ENCODE data around the gene RAB11FIP2. TPM values are rescaled to one million over a fixed set of nuclear protein-coding genes. Genes with fewer than 3 reads are reported as not detected.
"Not testable (repeated sequence)": the region's sequence is repeated elsewhere in the genome, so short reads cannot be mapped to it uniquely, and the experiment has no call there.

Gene RAB11FIP2, protein sequence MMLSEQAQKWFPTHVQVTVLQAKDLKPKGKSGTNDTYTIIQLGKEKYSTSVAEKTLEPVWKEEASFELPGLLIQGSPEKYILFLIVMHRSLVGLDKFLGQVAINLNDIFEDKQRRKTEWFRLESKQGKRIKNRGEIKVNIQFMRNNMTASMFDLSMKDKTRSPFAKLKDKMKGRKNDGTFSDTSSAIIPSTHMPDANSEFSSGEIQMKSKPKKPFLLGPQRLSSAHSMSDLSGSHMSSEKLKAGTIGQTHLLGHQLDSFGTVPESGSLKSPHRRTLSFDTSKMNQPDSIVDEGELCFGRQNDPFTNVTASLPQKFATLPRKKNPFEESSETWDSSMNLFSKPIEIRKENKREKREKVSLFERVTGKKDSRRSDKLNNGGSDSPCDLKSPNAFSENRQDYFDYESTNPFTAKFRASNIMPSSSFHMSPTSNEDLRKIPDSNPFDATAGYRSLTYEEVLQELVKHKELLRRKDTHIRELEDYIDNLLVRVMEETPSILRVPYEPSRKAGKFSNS
- total RNA-seq = 12.3 and 14.5 TPM in 2 replicates

DNA sequence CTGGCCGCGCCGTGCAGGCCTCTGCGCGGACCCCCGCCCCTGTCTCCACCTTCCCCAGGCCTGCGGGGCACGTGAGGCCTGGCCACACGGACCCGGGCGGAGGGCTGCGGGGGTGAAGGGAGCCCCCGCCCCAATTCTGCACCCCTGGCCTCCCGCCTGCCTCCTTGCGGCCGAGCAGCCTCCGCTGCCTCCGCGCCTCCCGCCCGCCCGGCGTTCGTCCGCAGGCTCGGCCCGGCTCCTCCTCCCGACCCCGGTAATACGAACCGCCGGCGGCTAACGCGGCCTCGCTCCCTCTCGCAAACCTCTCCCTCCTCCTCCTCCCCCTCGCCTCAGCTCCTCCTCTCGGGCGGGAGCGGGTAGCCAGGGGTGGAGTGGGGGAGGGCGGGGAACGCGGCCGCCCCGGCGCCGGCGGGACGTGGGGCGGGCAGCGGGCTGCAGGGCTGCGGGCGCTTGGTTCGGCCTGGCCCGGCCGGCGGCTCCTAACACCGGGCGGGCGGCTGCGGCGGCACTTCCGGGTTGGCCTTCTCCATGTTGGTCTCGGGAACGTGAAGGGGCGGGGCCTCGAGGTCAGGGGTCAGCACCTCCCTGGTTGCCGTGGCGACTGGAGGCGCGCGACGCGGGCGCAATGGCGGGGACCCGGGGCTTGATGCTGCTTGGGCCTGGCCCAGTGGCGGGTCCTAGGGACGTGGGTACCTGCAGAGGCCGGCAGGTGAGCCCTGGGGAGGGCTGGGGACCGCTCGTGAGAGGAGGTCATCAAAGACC, at the start of gene RAB11FIP2:
RAB11FIP2 (minus strand) TSS at position 547 of the 762 bp plus-strand sequence. CDS start 778 bp downstream, outside the sequence.
- peak; percentile 99 for DNase-seq
- Mint-ChIP-seq H3K27ac (peak within 1 kb of the TSS; percentile 85), H3K36me3 (ENCODE audit: low read depth) (no peaks in the 10 kb centered on the region), H3K27me3 (peaks cover 15% of the 10 kb centered on the region), H3K4me1 (peaks cover 21% of the 10 kb centered on the region), H3K4me3 (peak within 1 kb of the TSS; percentile 91), H3K9me3 (no peaks in the 10 kb centered on the region)
- intact Hi-C loops (cut with micrococcal nuclease) = loop anchor here (1.0 to 10.0 kb wide), 4 partner anchors 296 to 711 kb away; partner anchors contain the start of genes FAM204A and PDZD8

DNA sequence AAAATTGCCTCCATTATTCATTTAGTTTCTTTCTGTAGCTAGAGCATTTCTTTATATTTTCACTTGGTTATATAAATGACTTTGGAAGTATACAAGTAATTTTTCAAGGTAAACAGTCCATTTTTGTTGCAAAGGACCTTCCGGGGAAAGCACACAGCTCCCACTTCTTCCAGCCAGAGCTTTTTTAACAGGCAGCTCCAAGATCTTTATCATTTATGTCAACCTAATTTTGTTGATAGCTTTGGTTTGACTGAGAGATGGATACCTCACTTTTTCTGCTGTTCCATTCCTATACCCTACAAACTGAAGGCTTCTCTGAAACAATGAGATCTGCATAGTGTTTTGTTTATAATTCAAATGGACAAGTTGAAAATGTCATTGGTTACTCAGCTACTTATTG, 49.3 kb upstream of the RAB11FIP2 start:
- no peak overlapping the region for H3K4me3 Mint-ChIP-seq
- intact Hi-C loops (cut with micrococcal nuclease) = loop anchor here (5.0 to 10.0 kb wide), 2 partner anchors 59 to 149 kb away; no protein-coding TSS in a partner anchor
- H3K27ac Mint-ChIP-seq = no peak overlapping the region

DNA sequence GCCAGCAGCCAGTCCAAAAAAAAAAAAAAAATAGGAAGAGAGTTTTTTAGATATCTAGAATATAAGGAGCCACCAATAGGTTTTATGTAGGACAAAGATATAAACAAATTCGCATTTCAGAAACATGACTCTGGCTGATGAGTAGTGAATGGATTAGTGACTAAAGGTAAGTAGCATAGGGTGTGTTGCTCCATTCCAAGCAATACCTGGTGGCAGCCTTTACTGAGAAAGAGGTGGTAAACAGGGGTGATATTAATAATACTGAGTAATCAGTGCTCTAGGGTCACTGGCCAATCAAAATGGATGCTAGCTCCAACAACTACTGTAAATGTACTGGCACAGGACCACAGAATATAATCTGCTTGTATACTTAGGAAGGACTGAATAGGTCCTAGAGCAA, 45.5 kb upstream of the RAB11FIP2 start:
- H3K9me3 Mint-ChIP-seq = peaks cover 7% of the 10 kb centered on the region
- H3K4me1 Mint-ChIP-seq = no peaks in the 10 kb centered on the region
- H3K27ac Mint-ChIP-seq = no peak overlapping the region

More for the DNA sequence above, 49.3 kb upstream of the RAB11FIP2 start:
- Mint-ChIP-seq H3K36me3 (ENCODE audit: low read depth) (no peaks in the 10 kb centered on the region), H3K9me3 (peaks cover 7% of the 10 kb centered on the region), H3K4me1 (no peaks in the 10 kb centered on the region), H3K27me3 (peaks cover 10% of the 10 kb centered on the region)
- DNase-seq = no peak

DNA sequence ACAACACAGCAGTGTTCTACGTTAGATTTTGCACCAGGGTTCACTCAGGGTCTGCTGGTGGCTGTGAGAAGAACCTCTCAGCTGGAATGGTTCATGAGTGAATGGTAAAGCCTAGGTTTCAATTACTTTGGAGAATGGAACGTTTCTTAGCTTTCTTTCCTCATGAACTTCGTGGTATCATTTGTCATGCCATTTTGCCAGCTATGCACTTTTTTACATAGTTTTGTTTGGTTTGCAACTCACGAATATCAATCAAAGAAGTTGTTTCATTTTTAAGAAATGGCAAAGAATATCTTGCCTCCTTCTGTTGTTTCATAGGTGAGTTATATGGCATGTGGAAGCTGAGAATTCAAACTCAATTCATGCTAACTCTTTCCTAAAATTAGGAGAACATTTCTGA, 34.1 kb upstream of the RAB11FIP2 start:
- Mint-ChIP-seq H3K36me3 (ENCODE audit: low read depth) (no peaks in the 10 kb centered on the region), H3K27ac (no peak overlapping the region), H3K27me3 (peaks cover 2% of the 10 kb centered on the region), H3K4me1 (no peaks in the 10 kb centered on the region), H3K9me3 (peaks cover 4% of the 10 kb centered on the region), H3K4me3 (no peak overlapping the region)
- intact Hi-C loops (cut with micrococcal nuclease) = no loop called here
- DNase-seq = no peak

More for the DNA sequence above, 45.5 kb upstream of the RAB11FIP2 start:
- H3K27me3 Mint-ChIP-seq = peaks cover 8% of the 10 kb centered on the region
- no peaks in the 10 kb centered on the region for H3K36me3 Mint-ChIP-seq (ENCODE audit: low read depth)
- intact Hi-C loops (cut with micrococcal nuclease) = loop anchor here (10.0 kb wide), 1 partner anchor 153 kb away; no protein-coding TSS in a partner anchor
- no peak for DNase-seq
- no peak overlapping the region for H3K4me3 Mint-ChIP-seq

DNA sequence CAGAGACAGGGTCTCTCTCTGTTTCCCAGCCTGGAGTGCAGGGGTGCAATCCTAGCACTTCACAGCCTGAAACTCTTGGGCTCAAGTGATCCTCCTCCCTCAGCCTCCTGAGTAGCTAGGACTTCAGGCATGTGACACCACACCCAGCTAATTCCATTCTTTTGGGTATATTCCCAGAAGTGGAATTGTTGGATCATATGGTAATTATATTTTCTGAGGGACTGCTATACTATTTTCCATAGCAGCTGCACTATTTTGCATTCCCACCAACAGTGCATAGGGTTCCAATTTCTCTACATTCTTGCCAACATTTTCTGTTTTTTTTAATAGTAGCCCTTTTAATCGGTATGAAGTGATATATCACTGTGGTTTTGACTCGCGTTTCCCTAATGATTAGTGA, 30.0 kb upstream of the RAB11FIP2 start:
- no peaks in the 10 kb centered on the region for H3K4me1 Mint-ChIP-seq
- DNase-seq = no peak
- H3K4me3 Mint-ChIP-seq = no peak overlapping the region
- no peak overlapping the region for H3K27ac Mint-ChIP-seq
- intact Hi-C loops (cut with micrococcal nuclease) = no loop called here
- H3K9me3 Mint-ChIP-seq = no peaks in the 10 kb centered on the region
- H3K36me3 Mint-ChIP-seq (ENCODE audit: low read depth) = no peaks in the 10 kb centered on the region
- H3K27me3 Mint-ChIP-seq = peaks cover 6% of the 10 kb centered on the region

DNA sequence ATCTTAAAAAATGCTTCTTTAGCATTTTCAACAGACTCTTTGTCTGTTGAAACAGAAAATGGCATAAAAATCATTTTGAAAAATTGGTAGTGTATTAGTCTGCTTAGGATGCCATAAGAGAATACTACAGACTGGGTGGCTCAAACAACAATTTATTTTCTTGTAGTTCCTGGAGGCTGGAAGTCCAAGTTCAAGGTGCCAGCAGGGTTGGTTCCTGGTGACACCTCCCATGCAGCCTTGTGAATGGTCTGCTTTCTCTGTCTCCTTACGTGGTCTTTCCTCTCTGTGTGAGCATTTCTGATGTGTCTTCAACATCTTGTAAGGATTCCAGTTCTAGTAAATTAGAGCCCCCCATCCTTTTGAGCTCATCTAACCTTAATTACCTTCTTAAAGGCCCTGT, 26.1 kb upstream of the RAB11FIP2 start:
- intact Hi-C loops (cut with micrococcal nuclease) = no loop called here
- Mint-ChIP-seq H3K36me3 (ENCODE audit: low read depth) (no peaks in the 10 kb centered on the region), H3K27ac (no peak overlapping the region), H3K27me3 (peaks cover 11% of the 10 kb centered on the region), H3K4me3 (no peak overlapping the region), H3K9me3 (no peaks in the 10 kb centered on the region), H3K4me1 (no peaks in the 10 kb centered on the region)
- DNase-seq = no peak

DNA sequence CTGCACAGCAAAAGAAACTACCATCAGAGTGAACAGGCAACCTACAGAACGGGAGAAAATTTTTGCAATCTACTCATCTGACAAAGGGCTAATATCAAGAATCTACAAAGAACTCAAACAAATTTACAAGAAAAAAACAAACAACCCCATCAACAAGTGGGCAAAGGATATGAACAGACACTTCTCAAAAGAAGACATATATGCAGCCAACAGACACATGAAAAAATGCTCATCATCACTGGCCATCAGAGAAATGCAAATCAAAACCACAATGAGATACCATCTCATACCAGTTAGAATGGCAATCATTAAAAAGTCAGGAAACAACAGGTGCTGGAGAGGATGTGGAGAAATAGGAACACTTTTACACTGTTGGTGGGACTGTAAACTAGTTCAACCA, 20.6 kb upstream of the RAB11FIP2 start:
- intact Hi-C loops (cut with micrococcal nuclease); H3K27ac Mint-ChIP-seq; DNase-seq; H3K36me3 Mint-ChIP-seq (ENCODE audit: low read depth); H3K4me3 Mint-ChIP-seq; H3K4me1 Mint-ChIP-seq; H3K9me3 Mint-ChIP-seq: not testable (repeated sequence)
- H3K27me3 Mint-ChIP-seq = peaks cover 23% of the 10 kb centered on the region

DNA sequence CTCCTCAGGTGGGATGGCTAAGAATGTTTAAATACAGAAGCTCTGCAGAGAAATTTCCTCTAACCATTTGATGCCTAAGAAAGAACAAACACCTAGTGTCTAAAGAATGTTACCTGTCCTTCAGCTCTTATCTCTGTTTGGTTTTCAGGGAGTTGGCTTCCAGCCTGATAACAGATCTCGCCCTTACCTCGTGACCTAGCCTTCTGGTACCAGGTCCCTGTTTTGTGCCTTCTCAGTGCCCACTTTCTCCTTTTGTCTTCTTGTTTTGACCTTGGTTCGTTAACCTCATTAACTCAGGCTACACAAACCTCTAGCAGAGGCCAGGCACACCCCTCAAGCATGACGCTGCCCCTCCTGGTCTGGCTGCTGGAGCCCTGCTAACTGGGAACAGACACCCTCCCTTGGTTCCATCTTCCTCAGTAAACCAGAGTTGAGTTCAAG, 16.1 kb upstream of the RAB11FIP2 start:
- H3K4me3 Mint-ChIP-seq = no peak overlapping the region

DNA sequence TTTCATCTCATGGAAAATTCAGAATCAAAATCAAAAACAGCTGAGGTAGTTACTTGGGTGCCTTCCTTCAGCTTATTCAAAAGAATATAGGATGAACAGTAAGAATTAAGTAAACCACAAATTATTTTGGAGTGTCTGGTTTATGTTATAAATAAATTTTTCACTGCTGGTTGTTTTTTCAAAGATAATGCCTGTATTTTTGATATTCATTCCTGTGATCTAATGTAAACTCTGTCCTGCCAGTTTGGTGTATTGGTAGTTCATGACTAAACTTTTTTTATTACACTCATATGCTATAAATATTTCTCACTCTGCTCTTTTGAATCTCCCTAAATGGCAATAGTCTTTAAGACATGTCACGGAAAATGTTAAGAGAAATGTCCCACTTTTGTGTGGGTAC, 11.6 kb upstream of the RAB11FIP2 start:
- H3K4me1 Mint-ChIP-seq = no peaks in the 10 kb centered on the region
- peaks cover 35% of the 10 kb centered on the region for H3K27me3 Mint-ChIP-seq
- no peaks in the 10 kb centered on the region for H3K9me3 Mint-ChIP-seq
- H3K27ac Mint-ChIP-seq = no peak overlapping the region
- intact Hi-C loops (cut with micrococcal nuclease) = no loop called here
- H3K36me3 Mint-ChIP-seq (ENCODE audit: low read depth) = no peaks in the 10 kb centered on the region
- H3K4me3 Mint-ChIP-seq = no peak overlapping the region
- DNase-seq = no peak

More for the DNA sequence above, 16.1 kb upstream of the RAB11FIP2 start:
- DNase-seq = no peak
- no peaks in the 10 kb centered on the region for H3K36me3 Mint-ChIP-seq (ENCODE audit: low read depth)
- intact Hi-C loops (cut with micrococcal nuclease) = no loop called here
- peaks cover 34% of the 10 kb centered on the region for H3K27me3 Mint-ChIP-seq
- H3K9me3 Mint-ChIP-seq = no peaks in the 10 kb centered on the region
- H3K27ac Mint-ChIP-seq = no peak overlapping the region
- no peaks in the 10 kb centered on the region for H3K4me1 Mint-ChIP-seq

DNA sequence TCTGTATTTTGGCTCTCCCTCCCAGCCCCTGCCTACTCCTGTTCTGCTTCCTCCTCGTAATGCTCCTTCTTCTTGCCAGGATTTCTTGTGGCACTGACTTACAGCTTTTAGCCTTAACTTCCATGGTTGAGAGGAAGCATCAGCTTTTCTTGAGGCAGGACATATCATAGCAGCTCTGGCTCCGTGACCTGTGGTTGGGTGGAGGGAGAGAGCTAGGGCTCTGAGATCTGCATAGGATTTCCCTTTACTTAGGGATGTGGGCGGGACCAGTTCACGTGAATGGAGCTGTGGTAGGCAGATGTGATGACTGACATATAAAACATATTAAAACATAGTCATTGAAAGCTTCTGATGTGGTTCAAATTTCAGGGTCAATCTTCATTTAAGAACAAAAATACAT, 10.6 kb upstream of the RAB11FIP2 start:
- no peaks in the 10 kb centered on the region for H3K36me3 Mint-ChIP-seq (ENCODE audit: low read depth)

DNA sequence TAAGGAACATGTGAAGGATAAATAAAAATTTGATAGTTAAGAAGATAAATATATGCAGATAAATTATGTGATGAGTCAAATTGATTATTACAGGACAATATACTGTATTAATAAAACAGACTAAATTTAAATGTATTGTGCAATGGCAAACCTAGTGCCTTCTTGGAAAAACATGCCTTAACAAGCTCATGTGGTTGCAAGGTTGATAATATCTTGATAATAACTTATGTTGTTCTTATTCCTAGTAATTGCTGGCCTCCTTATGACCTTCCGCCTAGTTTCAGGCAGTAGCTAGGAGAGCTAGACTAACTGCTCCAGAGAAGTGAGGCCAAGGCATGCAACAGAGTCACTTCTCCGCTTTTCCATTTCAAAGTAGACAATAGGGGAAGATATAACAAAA, 7.6 kb upstream of the RAB11FIP2 start:
- H3K27ac Mint-ChIP-seq = no peak overlapping the region
- H3K36me3 Mint-ChIP-seq (ENCODE audit: low read depth) = no peaks in the 10 kb centered on the region
- no peak for DNase-seq
- no peaks in the 10 kb centered on the region for H3K9me3 Mint-ChIP-seq
- H3K4me1 Mint-ChIP-seq = no peaks in the 10 kb centered on the region
- H3K27me3 Mint-ChIP-seq = peaks cover 35% of the 10 kb centered on the region
- intact Hi-C loops (cut with micrococcal nuclease) = no loop called here
- H3K4me3 Mint-ChIP-seq = no peak overlapping the region

More for the DNA sequence above, 10.6 kb upstream of the RAB11FIP2 start:
- no peaks in the 10 kb centered on the region for H3K4me1 Mint-ChIP-seq
- H3K27ac Mint-ChIP-seq = no peak overlapping the region
- no peak overlapping the region for H3K4me3 Mint-ChIP-seq
- DNase-seq = no peak
- no peaks in the 10 kb centered on the region for H3K9me3 Mint-ChIP-seq
- intact Hi-C loops (cut with micrococcal nuclease) = no loop called here
- H3K27me3 Mint-ChIP-seq = peaks cover 31% of the 10 kb centered on the region

DNA sequence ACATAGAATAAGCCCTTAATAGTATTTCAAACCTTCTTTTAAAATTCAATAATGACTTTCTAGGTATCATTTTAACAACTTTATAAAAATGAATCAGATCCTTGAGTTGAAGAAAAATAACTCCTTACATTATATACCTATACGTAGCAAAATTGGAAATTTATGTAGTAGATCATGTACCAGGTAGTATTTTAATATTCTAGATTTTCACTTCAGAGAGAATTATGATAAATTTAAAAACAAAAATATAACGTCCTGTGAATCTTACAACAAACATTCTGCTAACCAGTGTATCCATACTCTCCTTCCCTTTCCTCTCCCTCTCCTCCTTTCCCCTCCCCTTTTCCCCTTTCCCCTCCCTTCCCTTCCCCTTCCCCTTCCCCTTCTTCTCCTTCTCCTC, 6.1 kb upstream of the RAB11FIP2 start:
- H3K36me3 Mint-ChIP-seq (ENCODE audit: low read depth) = no peaks in the 10 kb centered on the region
- no peak overlapping the region for H3K4me3 Mint-ChIP-seq
- DNase-seq = no peak
- no peaks in the 10 kb centered on the region for H3K9me3 Mint-ChIP-seq
- H3K27ac Mint-ChIP-seq = no peak overlapping the region
- intact Hi-C loops (cut with micrococcal nuclease) = no loop called here
- H3K27me3 Mint-ChIP-seq = peaks cover 33% of the 10 kb centered on the region
- H3K4me1 Mint-ChIP-seq = no peaks in the 10 kb centered on the region

DNA sequence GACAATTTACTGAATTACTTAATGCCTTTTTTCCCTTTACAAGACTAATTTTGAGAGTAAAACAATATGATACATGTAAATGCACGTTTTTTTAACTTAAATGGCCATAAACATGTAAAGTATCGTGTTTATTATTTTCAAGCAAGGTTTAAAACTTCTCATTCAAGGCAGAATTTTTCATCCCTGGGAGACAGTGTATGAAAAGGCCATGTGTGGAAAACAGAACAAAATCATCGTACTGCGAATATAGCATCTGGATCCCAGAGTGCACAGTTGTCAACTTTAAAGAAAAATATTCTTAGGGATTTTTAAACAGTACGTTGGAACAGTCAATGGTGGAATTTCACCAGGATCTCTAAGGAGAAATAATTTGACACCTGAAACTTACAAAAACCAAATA, 1.1 kb upstream of the RAB11FIP2 start:
- Mint-ChIP-seq H3K36me3 (ENCODE audit: low read depth) (no peaks in the 10 kb centered on the region), H3K27ac (no peak overlapping the region), H3K4me1 (peaks cover 18% of the 10 kb centered on the region), H3K9me3 (no peaks in the 10 kb centered on the region), H3K4me3 (peak overlapping the region; percentile 91), H3K27me3 (peaks cover 19% of the 10 kb centered on the region)
- intact Hi-C loops (cut with micrococcal nuclease) = loop anchor here (2.0 to 10.0 kb wide), 3 partner anchors 393 to 709 kb away; partner anchors contain the start of gene PDZD8
- no peak for DNase-seq
